Colonic mucosa (tissue), 4 donors: ENCODE data around the gene PCSK5. TPM values are rescaled to one million over a fixed set of nuclear protein-coding genes. Genes with fewer than 3 reads are reported as not detected.

Experiments used
- DNase-seq: peaks from one replicate; pipeline ENCODE4 v3.0.0-alpha.2; 2020
- H3K27ac ChIP-seq: fragments of 200-600 bp; one replicate; pipeline ENCODE4 v1.8.0; 2021
- H3K27me3 ChIP-seq: fragments of 200-600 bp; one replicate; pipeline ENCODE4 v1.8.0; 2021
- H3K36me3 ChIP-seq: fragments of 200-600 bp; one replicate; pipeline ENCODE4 v1.8.0; 2021
- H3K4me1 ChIP-seq: fragments of 200-600 bp; one replicate; pipeline ENCODE4 v1.8.0; 2021; ENCODE audit warnings: mild to moderate bottlenecking
- H3K4me3 ChIP-seq: fragments of 200-600 bp; one replicate; pipeline ENCODE4 v1.8.0; 2021
- H3K9ac ChIP-seq, 2 donors: one replicate each; pipeline ENCODE4 v1.7.0; 2013; ENCODE audit warnings: control low read depth in 2 of 2, low read depth in 2 of 2, low read length in 2 of 2
- H3K9me3 ChIP-seq: fragments of 200-600 bp; one replicate; pipeline ENCODE4 v1.8.0; 2021
- intact Hi-C: fragments of 100-400 bp; cut with DNase I; formaldehyde crosslinking; loops from one replicate; pipeline ENCODE4 v1.14.1; 2022
- total RNA-seq, 2 donors: library from RNA; stranded (reverse); fragmentation: NEBNext Ultra II Directional in 1 of 2; extraction: Animal tissue kit (Norgen Biotek cat#: 25700) in 1 of 2; gene quantifications; one replicate each; pipeline ENCODE4 v1.2.1, GENCODE V29; 2021
- TF ChIP-seq, protein P1 (sequence below): fragments of 200-600 bp; IDR thresholded peaks from one replicate; pipeline ENCODE4 v1.8.0; 2022; ENCODE audit warnings: antibody characterized with exemption, mild to moderate bottlenecking
- donor health status: healthy.
- donor health status: DM: no; HTN: no; CAD: no.
- donor health status: DM: no; HTN: no; CAD: no.

PCSK5 gene
- total RNA-seq, 2 donors from 2014 or later = 36.7 to 55.3 TPM

DNA sequence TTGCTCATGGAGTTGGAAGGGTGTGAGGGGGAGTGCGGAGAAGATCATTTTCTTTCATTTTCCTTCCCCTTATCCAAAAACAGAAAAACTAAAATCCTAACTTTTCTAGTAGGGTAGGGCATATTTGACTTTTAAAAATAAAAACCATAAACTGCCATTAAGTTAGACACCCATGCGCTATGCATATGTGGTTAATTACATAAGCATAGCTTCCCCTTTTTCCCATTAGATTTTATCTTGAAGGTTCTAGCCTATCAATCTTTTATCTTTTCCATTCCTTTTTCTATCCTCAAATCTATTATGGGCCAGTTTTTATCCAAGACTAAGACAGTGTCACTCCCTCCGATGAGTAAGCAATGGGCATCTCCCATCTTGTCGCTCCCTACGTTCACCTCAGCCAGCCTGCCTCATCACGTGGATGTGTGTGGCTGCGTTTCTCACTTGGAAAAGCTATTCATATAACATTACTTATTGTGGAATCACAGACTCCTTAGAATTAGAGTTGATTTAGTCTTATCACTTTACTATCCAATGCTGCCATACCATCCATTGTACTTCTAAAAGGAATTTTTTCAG lies 49.2 kb downstream of the PCSK5 start:
- no peak overlapping the region for H3K27ac ChIP-seq

DNA sequence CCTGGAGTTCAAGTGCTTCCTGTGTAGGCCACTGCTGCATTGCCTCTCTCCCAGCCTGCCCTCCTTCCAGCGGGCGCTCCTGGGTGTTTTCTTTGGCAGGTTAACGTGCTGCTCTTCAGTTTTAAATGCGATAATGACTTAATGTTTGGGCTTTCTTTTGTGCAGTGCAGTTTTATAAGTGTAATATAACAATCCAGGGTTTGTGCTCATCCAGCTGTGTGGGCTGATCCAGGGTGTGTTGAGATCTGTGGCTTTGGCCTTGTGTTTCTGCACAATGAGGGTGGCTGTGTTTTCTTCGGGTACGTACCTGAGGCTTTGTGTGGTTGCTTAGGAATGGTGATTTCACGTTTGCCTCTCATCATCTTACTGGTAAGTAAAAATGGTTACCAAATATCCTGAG lies 50.6 kb downstream of the PCSK5 start:
- peak; percentile 66 for DNase-seq
- Histone ChIP-seq H3K27ac (peak overlapping the region; percentile 13), H3K4me3 (no peak overlapping the region), H3K4me1 (peaks cover 7% of the 10 kb centered on the region), H3K9ac (no peak overlapping the region), H3K36me3 (no peaks in the 10 kb centered on the region), H3K9me3 (no peaks in the 10 kb centered on the region), H3K27me3 (no peaks in the 10 kb centered on the region)
- TF ChIP-seq, protein P1, sequence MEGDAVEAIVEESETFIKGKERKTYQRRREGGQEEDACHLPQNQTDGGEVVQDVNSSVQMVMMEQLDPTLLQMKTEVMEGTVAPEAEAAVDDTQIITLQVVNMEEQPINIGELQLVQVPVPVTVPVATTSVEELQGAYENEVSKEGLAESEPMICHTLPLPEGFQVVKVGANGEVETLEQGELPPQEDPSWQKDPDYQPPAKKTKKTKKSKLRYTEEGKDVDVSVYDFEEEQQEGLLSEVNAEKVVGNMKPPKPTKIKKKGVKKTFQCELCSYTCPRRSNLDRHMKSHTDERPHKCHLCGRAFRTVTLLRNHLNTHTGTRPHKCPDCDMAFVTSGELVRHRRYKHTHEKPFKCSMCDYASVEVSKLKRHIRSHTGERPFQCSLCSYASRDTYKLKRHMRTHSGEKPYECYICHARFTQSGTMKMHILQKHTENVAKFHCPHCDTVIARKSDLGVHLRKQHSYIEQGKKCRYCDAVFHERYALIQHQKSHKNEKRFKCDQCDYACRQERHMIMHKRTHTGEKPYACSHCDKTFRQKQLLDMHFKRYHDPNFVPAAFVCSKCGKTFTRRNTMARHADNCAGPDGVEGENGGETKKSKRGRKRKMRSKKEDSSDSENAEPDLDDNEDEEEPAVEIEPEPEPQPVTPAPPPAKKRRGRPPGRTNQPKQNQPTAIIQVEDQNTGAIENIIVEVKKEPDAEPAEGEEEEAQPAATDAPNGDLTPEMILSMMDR = no peak
- intact Hi-C loops = no loop called here

More for the DNA sequence above, 49.2 kb downstream of the PCSK5 start:
- Histone ChIP-seq H3K4me3 (no peak overlapping the region), H3K27me3 (no peaks in the 10 kb centered on the region), H3K4me1 (peaks cover 7% of the 10 kb centered on the region), H3K9me3 (no peaks in the 10 kb centered on the region), H3K9ac (no peak overlapping the region), H3K36me3 (no peaks in the 10 kb centered on the region)
- TF ChIP-seq, protein P1 = no peak
- intact Hi-C loops = no loop called here
- DNase-seq = no peak

DNA sequence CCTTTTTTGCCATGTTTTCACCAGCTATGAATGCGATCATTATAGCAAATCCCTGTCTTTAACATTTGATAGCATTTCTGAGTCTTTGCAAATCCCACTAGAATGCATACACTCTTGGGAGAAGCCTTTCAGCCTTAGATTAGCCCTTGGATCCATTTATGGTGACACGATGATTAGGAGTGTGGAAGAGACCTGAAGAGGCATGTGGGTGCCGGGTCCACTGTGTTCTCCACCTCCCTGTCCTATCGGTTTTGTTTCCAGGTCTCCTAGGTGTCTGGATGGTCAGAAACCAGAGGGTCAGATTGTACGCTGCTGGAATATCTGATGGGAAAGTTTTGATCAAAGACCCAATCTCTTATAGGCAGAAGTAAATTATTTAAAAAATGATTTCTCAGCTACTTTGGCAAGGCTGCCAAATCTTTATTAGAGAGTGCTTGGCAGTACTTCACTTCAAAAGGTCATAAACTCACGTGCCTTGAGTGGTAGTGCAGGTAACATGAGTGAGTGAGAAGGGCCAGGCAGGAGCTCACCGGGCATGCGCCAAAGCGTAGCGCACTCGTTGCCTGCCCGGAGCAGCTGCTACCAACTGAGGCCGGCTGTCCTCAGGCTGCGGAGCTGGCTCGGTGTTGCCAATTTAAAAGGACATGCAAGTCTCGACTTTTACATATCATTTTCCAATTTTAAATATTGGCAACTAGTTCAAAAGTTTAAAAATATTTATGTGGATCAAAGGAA lies 51.3 kb downstream of the PCSK5 start:
- no peak for DNase-seq
- intact Hi-C loops = no loop called here
- no peaks in the 10 kb centered on the region for H3K36me3 ChIP-seq
- no peak overlapping the region for H3K9ac ChIP-seq
- no peak overlapping the region for H3K27ac ChIP-seq
- H3K4me3 ChIP-seq = no peak overlapping the region
- TF ChIP-seq, protein P1 = no peak
- peaks cover 7% of the 10 kb centered on the region for H3K4me1 ChIP-seq
- H3K9me3 ChIP-seq = no peaks in the 10 kb centered on the region
- no peaks in the 10 kb centered on the region for H3K27me3 ChIP-seq

DNA sequence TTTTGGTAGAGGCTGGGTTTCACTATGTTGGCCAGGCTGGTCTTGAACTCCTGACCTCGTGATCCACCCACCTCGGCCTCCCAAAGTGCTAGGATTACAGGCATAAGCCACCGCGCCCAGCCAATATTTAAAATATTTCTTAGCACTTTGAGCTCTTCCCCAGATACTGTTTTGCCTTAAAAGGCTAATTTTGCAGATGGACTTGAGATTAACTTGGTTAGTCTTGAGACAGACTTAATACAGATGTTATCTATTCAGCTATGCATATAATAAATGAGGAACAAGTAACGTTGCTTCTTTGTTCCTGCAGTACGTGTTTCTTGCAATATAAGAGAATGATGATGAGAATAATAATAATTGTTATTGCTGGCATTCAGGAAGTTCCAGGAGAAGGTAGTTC lies 56.3 kb downstream of the PCSK5 start:
- H3K27ac ChIP-seq = no peak overlapping the region
- H3K27me3 ChIP-seq = no peaks in the 10 kb centered on the region
- peaks cover under 1% of the 10 kb centered on the region for H3K4me1 ChIP-seq
- H3K36me3 ChIP-seq = no peaks in the 10 kb centered on the region
- DNase-seq = no peak
- H3K9me3 ChIP-seq = no peaks in the 10 kb centered on the region
- no peak overlapping the region for H3K9ac ChIP-seq
- no peak overlapping the region for H3K4me3 ChIP-seq
- intact Hi-C loops = no loop called here
- TF ChIP-seq, protein P1 = no peak

DNA sequence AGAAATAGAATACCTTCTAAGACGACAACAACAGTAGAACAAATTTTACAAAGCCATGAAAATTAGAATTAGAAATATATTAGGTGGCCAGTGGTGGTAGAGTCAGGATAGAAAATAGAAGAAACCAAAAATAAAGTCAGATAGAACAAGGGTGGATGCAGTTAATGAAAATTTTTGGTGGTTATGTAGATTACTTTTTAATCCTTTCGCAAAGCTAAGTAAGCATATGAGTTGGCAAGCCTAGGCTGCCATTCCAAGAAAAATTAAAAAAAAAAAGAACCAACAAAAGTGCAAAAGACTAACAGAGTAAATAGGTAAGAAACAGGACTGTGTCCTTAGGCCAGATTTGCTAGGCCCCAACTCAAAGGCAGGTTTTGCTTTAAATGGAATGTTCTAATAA lies 56.8 kb downstream of the PCSK5 start:
- TF ChIP-seq, protein P1 = no peak

More for the DNA sequence above, 56.8 kb downstream of the PCSK5 start:
- Histone ChIP-seq H3K27ac (no peak overlapping the region), H3K36me3 (no peaks in the 10 kb centered on the region), H3K9ac (no peak overlapping the region), H3K4me1 (peaks cover 2% of the 10 kb centered on the region), H3K27me3 (no peaks in the 10 kb centered on the region), H3K9me3 (no peaks in the 10 kb centered on the region), H3K4me3 (no peak overlapping the region)
- intact Hi-C loops = no loop called here
- no peak for DNase-seq
